GM21723 (cell line): ENCODE data around the gene SLK.

Experiments
- ATAC-seq: cut with Tn5 transposase; IDR thresholded peaks from one replicate; pipeline ENCODE4 v1.9.1; 2021; ENCODE audit warnings: mild to moderate bottlenecking, moderate library complexity; ENCODE audit not compliant: unreplicated experiment

The SLK gene

GRCh38 chr10:104045151-104046089 lies 78.5 kb downstream of the SLK start:
- ATAC-seq = no peak

- no peak for ATAC-seq
Observed at GRCh38 chr10:104046651-104047050, 79.7 kb downstream of the SLK start.

GRCh38 chr10:104049504-104050250 lies 82.7 kb downstream of the SLK start:
- ATAC-seq = no peak

DNA sequence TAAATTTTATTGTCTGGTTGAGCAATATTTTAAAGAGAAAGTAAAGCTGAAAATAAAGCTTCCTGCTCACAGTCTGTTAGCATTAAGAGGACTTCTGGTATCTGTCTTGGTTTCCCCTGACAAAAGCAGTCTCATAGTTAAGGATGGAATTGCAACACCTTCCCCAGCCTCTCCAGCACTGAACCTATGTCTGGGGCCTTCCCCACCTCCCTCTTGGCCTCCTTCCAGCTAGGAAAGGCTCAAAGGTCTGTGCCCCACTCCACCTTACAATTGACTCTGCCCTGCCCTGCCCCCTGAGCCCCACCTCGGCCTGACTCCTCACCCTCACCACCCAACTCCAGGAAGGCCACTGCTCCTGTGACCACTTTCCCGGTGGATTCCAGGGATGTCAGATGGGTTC lies 85.5 kb downstream of the SLK start:
- ATAC-seq = no peak

DNA sequence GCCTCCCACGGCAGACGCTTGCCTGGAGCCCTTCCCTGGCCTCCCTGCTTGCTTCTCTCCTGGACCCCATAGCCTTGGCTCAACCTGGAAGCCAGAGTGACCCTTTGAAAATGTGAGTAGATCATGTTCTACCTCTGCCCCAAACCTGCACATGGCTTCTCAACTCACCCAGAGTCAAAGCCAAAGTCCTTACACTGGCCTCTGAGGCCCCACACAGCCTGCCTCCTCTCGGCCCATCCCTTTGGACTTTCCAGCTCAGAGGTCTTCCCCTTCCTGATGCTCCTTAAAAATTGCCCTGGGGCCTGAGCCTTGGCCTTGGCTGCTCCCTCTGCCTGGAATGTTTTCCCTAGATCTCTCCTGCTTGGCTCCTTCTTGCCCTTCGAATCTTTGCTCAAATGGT lies 86.3 kb downstream of the SLK start:
- no peak for ATAC-seq

- ATAC-seq = no peak
Observed at GRCh38 chr10:104054430-104054829, 87.5 kb downstream of the SLK start.

DNA sequence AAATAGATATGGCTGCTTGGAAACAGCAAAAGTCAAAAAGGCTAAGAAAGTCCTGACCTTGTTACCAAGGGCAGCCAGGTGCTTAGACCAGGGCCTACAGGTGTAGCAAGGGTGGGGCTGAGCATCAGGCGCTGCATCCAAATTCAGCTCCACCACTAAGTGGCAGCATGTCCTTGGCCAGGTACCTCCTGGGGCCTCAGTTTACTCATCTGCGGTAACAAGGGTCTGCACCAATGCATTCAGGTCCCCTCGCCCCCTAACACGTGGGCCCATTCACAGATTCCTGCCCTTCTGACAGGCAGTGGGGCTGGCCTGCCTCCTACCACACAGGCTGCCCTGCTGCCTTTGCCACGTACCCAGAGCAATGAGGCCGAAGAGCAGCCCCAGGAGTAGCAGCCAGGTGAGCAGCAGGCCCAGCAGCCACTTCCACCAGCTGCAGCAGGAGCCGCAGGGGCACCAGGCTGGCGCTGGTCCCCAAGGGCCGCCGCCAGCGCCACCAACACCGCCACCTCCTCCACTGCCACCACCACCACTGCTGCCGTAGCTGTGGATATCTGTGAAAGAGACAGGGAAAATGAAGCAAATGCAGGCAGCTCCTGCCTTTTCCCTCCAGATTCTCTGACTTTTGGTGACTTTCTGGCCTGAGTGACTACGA lies 89.8 kb downstream of the SLK start:
- ATAC-seq = no peak

DNA sequence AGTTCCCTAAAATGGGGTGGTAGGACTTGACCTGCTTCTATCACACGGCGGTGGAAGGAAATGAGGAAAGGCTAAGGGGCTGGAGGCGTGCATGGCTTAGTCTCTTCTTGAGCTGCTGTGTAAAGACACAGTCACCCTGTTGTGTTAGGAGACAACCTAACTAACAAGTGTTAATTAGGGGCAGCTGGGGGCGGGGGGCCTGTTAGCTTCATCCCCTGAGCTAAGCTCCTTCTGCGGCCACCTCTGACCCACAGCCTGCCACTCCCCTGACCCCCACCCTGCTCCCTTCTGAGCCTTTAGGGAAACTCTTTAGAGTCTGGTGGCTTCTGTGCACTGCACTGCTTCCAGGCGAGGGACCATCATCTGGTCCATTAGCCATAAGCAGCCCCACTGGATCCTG lies 90.8 kb downstream of the SLK start:
- no peak for ATAC-seq

DNA sequence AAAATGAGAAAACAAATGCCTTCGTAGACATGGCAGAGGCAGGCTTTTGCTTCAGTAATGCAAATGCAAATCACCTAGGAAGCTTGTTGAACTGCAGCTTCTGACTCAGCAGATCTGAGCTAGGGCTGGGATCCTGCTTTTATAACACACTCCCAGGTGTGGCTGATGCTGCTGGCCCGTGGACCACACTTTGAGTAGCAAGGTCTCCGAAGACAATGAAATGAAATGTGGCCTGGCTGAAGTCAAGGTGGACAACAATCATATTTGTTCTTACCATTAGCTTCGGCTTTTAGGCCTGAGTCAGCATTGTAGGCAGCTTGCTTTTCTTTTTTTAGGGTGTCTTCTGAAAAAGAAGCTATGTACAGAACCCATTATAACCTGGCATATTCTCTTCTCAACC lies 92.4 kb downstream of the SLK start:
- ATAC-seq = no peak

GRCh38 chr10:104061196-104061595 lies 94.3 kb downstream of the SLK start:
- ATAC-seq = no peak

GRCh38 chr10:104065748-104066147 lies 98.8 kb downstream of the SLK start:
- no peak for ATAC-seq

DNA sequence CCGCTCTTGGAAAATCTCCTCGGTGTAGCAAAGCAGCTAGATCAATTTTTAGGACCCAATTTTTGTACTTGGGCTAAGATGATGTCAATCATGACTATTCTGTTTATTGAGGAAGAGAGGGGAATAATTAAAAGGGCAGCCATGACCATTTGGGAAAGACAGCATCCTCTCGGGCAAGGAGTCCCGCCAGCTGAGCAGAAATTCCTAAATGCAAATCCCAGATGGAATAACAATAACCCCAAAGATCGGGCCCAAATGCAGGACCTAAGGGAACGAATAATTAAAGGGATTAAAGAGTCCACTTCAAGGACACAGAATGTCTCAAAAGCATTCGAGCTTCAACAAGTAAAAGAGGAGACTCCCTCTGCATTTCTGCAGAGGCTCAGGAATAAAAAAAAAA lies 100.0 kb downstream of the SLK start:
- ATAC-seq = no peak

- ATAC-seq = no peak
Observed at GRCh38 chr10:104067525-104067924, 100.6 kb downstream of the SLK start.

DNA sequence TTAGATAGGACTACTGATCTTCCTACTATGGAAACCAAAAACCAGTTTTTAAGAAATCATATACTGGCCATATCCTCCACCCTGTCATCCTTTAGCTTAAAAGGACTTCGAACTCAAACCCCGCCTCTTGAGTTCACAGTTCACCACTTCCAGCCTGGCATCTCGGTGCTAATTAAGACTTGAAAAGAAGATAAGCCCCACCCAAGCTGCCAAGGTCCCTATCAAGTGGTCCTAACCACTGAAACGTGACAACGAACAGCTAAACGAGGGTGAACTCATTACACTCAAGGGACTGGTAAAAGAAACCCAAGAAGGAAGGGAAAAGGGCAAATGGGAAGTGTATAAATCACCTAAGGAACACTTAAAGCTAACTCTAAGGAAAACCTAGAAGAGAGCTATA lies 102.7 kb downstream of the SLK start:
- no peak for ATAC-seq

GRCh38 chr10:104072786-104073185 lies 105.8 kb downstream of the SLK start:
- no peak for ATAC-seq

- no peak for ATAC-seq
Observed at GRCh38 chr10:104074505-104074904, 107.6 kb downstream of the SLK start.

DNA sequence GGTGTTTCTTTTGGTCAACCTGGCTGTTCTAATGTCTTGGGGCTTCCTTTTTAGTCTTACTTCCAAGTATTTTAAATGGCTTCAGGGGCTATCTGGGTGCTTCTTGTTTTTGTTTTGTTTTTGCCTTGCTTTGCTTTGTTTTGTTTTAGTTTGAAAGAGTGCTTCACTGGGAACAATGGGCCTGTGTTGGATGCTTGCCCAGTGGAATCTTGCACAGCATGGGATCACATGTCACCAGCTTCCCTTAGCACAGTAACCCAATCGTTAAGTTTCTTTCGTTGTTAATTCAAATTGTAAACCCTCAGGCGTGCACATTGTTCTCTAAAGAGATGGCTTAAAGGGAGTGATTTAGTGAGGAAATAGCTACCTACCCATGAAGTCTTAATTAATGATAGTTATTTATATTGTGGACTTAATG lies 109.8 kb downstream of the SLK start:
- ATAC-seq = no peak

DNA sequence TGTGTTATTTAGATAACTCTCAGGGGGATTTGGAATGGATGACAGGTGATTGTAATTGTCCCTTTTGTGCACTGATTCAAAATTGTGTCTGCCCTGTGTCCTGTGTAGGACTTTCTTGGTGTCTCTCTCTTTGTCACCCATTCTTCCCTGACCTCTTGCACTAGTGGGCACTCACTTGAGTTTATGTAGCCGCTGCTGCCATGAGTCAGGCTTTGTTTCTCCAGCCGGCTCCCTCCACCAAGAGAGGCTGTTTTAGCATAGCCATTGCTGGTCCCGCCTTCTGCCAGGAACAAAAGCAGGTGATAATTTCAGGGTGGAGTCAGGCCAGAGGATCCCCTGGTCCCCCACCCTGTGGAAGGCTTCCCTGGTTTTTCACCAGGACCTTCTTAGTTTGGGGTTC lies 110.3 kb downstream of the SLK start:
- ATAC-seq = no peak

- ATAC-seq = no peak
Observed at GRCh38 chr10:104077663-104078151, 110.8 kb downstream of the SLK start.
